T-helper 1 cell (primary cell): Measurements from ENCODE around the gene PPP1R2B.
"Not testable (repeated sequence)": the region's sequence is repeated elsewhere in the genome, so short reads cannot be mapped to it uniquely, and the experiment has no call there.

Experiments
- DNase-seq, 5 donors: peaks; one replicate each; pipeline ENCODE4 v3.0.0-alpha.2; 2012 to 2020
- total RNA-seq, 4 donors: gene quantifications; one replicate each; lab custom pipeline; 2026; lab: John Stamatoyannopoulos, UW

The PPP1R2B gene
- total RNA-seq: 0.54 to 0.91 (median 0.74) reads per million in 4 donors

GRCh38 chr5:156850206-156850751, at the start of gene PPP1R2B:
PPP1R2B (plus strand) TSS chr5:156850295; CDS start chr5:156850563, 268 bp downstream.
- no peak for DNase-seq

GRCh38 chr5:156800929-156801328, 49.2 kb upstream of the PPP1R2B start:
- DNase-seq: no peak

- no peak for DNase-seq
Observed at GRCh38 chr5:156802501-156802900, 47.6 kb upstream of the PPP1R2B start.

- DNase-seq: no peak
Observed at GRCh38 chr5:156803404-156803803, 46.7 kb upstream of the PPP1R2B start.

GRCh38 chr5:156812959-156813358, 37.1 kb upstream of the PPP1R2B start:
- no peak for DNase-seq

GRCh38 chr5:156815988-156816599, 34.0 kb upstream of the PPP1R2B start:
- peak in 1 of 5 donors; percentile 39 for DNase-seq

- no peak for DNase-seq
Observed at GRCh38 chr5:156819537-156819936, 30.6 kb upstream of the PPP1R2B start.

GRCh38 chr5:156819967-156820581, 30.0 kb upstream of the PPP1R2B start:
- DNase-seq: no peak

GRCh38 chr5:156824241-156824640, 25.9 kb upstream of the PPP1R2B start:
- DNase-seq: no peak

GRCh38 chr5:156824800-156825199, 25.3 kb upstream of the PPP1R2B start:
- DNase-seq: no peak

GRCh38 chr5:156825688-156826087, 24.4 kb upstream of the PPP1R2B start:
- DNase-seq: no peak

GRCh38 chr5:156826150-156826549, 23.9 kb upstream of the PPP1R2B start:
- no peak for DNase-seq

- no peak for DNase-seq
Observed at GRCh38 chr5:156834916-156835315, 15.2 kb upstream of the PPP1R2B start.

- peak in 1 of 5 donors; percentile 51 for DNase-seq
Observed at GRCh38 chr5:156835905-156836304, 14.2 kb upstream of the PPP1R2B start.

- DNase-seq: no peak
Observed at GRCh38 chr5:156836846-156837245, 13.2 kb upstream of the PPP1R2B start.

GRCh38 chr5:156838961-156839360, 11.1 kb upstream of the PPP1R2B start:
- DNase-seq: no peak

- DNase-seq: no peak
Observed at GRCh38 chr5:156841737-156842136, 8.4 kb upstream of the PPP1R2B start.

- DNase-seq: no peak
Observed at GRCh38 chr5:156846914-156847313, 3.2 kb upstream of the PPP1R2B start.

GRCh38 chr5:156848447-156848846, 1.6 kb upstream of the PPP1R2B start:
- not testable (repeated sequence) for DNase-seq

- no peak for DNase-seq
Observed at GRCh38 chr5:156851880-156852279, 1.8 kb downstream of the PPP1R2B start.

GRCh38 chr5:156853055-156853454, 3.0 kb downstream of the PPP1R2B start:
- not testable (repeated sequence) for DNase-seq

GRCh38 chr5:156865427-156865826, 15.3 kb downstream of the PPP1R2B start:
- DNase-seq: peak in 1 of 5 donors; percentile 29

- DNase-seq: no peak
Observed at GRCh38 chr5:156870498-156870839, 20.4 kb downstream of the PPP1R2B start.

GRCh38 chr5:156871212-156871611, 21.1 kb downstream of the PPP1R2B start:
- no peak for DNase-seq
